Measurements from ENCODE around the gene RCBTB1.

RCBTB1 gene

GRCh38 chr13:49512578-49512977, 72.8 kb downstream of the RCBTB1 start:
- DNase-seq (ENCODE audit: low read depth in 2 of 2), result no peak

GRCh38 chr13:49503951-49504350, 81.4 kb downstream of the RCBTB1 start:
- DNase-seq (ENCODE audit: low read depth in 2 of 2), result no peak

- no peak for DNase-seq (ENCODE audit: low read depth in 2 of 2)
Observed at GRCh38 chr13:49502954-49503353, 82.4 kb downstream of the RCBTB1 start.

- DNase-seq (ENCODE audit: low read depth in 2 of 2), result no peak
Observed at GRCh38 chr13:49499889-49500660, 85.3 kb downstream of the RCBTB1 start.

- no peak for DNase-seq (ENCODE audit: low read depth in 2 of 2)
Observed at GRCh38 chr13:49498206-49498605, 87.2 kb downstream of the RCBTB1 start.

GRCh38 chr13:49497272-49497671, 88.1 kb downstream of the RCBTB1 start:
- no peak for DNase-seq (ENCODE audit: low read depth in 2 of 2)

GRCh38 chr13:49496837-49497236, 88.5 kb downstream of the RCBTB1 start:
- DNase-seq (ENCODE audit: low read depth in 2 of 2), result peak; percentile 18 to 54

GRCh38 chr13:49495783-49496762, 89.3 kb downstream of the RCBTB1 start, which contains the start of gene PHF11:
Gene PHF11, plus strand, starts transcription at chr13:49495953. Its CDS starts 49 bp downstream, at chr13:49496002.
- peak; percentile 82 to 86 for DNase-seq (ENCODE audit: low read depth in 2 of 2)

GRCh38 chr13:49494645-49495044, 90.7 kb downstream of the RCBTB1 start:
- no peak for DNase-seq (ENCODE audit: low read depth in 2 of 2)

- no peak for DNase-seq (ENCODE audit: low read depth in 2 of 2)
Observed at GRCh38 chr13:49488563-49488962, 96.8 kb downstream of the RCBTB1 start.
